ENCODE measurements around the gene TOR4A. TPM values are rescaled to one million over a fixed set of nuclear protein-coding genes. Genes with fewer than 3 reads are reported as not detected.

Gene TOR4A
- total and polyA plus RNA-seq, 4 donors, result 1.3 to 3.5 (median 2.3) TPM

DNA sequence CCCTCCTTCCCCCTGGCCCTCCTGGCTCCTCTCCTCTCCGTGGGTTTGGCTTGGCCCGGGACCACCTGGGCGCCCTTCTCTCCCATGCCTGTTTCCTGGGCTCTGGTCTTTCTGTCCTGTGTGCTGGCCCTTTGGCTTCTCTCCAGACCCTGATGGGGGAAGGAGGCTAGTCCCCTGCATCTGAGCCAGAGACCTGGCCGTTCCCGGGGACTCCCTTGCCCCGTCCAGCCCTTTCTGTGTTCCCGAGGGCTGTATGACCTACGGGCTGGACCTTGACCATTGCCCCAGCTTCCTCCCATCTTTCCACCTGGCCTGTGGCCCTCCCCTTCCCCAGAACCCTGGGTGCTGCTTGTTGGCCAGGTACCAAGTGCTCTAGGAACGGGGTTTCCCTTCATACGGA, 14.0 kb upstream of the TOR4A start:
- Histone ChIP-seq H3K27me3 (ENCODE audit: control insufficient read depth, insufficient read depth, low read length) (no peaks in the 10 kb centered on the region), H3K4me3 (ENCODE audit: low read depth, low read length) (no peak overlapping the region), H3K27ac (ENCODE audit: low read depth, low read length) (no peak overlapping the region), H3K36me3 (ENCODE audit: control insufficient read depth, insufficient read depth, low read length) (peaks cover 72% of the 10 kb centered on the region), H3K4me1 (ENCODE audit: control insufficient read depth, insufficient read depth, low read length) (peaks cover 4% of the 10 kb centered on the region), H3K9me3 (ENCODE audit: control insufficient read depth, insufficient read depth, low read length) (no peaks in the 10 kb centered on the region)
- DNase-seq (ENCODE audit: low read depth in 4 of 6, low spot score in 6 of 6), result no peak
- WGBS (ENCODE audit: insufficient coverage), result 87% methylated on average over 10 of the region's 10 CpGs

DNA sequence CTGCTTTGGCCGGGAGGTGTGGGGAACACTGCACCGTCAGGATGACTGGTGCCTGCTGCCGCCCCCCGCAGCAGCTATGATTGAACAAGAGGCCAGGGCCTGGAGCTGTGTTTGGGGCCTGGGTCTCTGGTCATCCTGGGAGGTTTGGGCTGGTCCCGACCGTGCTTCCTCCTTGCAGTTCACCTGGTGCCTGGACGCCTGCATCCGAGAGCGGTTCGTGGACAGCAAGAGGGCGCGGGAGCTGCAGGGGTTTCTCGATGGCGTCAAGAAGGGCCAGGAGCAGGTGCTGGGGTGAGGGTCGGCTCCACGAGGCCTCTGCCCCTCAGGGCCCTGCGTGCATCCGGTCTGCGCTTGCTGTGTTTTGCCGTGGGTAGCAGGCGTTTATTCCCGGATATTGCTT, 13.5 kb upstream of the TOR4A start:
- no peak overlapping the region for H3K27ac ChIP-seq (ENCODE audit: low read depth, low read length)
- H3K4me1 ChIP-seq (ENCODE audit: control insufficient read depth, insufficient read depth, low read length), result peaks cover 4% of the 10 kb centered on the region
- H3K4me3 ChIP-seq (ENCODE audit: low read depth, low read length), result no peak overlapping the region
- DNase-seq (ENCODE audit: low read depth in 4 of 6, low spot score in 6 of 6), result no peak
- no peaks in the 10 kb centered on the region for H3K27me3 ChIP-seq (ENCODE audit: control insufficient read depth, insufficient read depth, low read length)
- H3K9me3 ChIP-seq (ENCODE audit: control insufficient read depth, insufficient read depth, low read length), result no peaks in the 10 kb centered on the region
- peaks cover 74% of the 10 kb centered on the region for H3K36me3 ChIP-seq (ENCODE audit: control insufficient read depth, insufficient read depth, low read length)
- WGBS (ENCODE audit: insufficient coverage), result 97% methylated on average over 22 of the region's 22 CpGs

DNA sequence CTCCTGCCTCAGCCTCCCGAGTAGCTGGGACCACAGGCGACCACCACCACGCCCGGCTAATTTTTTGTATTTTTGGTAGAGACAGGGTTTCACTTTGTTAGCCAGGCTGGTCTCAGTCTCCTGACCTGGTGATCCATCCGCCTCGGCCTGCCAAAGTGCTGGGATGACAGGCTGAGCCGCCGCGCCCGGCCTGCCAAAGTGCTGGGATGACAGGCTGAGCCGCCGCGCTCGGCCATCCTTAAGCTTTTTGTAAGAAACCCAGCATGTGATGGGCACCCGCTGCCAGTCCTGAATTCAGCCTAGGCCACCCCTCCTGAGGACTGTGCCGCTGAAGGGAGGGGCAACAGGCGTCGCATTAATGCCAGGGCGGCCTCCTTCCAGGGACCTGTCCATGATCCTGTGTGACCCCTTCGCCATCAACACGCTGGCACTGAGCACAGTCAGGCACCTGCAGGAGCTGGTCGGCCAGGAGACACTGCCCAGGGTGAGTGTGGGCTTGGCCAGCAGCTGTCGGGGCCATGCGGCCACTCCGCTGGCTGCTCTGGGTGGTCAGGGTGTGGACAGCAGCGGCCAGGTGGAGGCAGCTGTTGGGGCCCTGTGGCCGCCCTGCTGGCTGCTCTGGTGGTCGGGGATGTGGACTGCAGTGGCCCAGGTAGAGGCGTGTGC, 11.9 kb upstream of the TOR4A start:
- no peak overlapping the region for H3K27ac ChIP-seq (ENCODE audit: low read depth, low read length)
- no peak overlapping the region for H3K4me3 ChIP-seq (ENCODE audit: low read depth, low read length)
- H3K36me3 ChIP-seq (ENCODE audit: control insufficient read depth, insufficient read depth, low read length), result peaks cover 86% of the 10 kb centered on the region
- no peak for DNase-seq (ENCODE audit: low read depth in 4 of 6, low spot score in 6 of 6)
- no peaks in the 10 kb centered on the region for H3K9me3 ChIP-seq (ENCODE audit: control insufficient read depth, insufficient read depth, low read length)
- peaks cover 4% of the 10 kb centered on the region for H3K4me1 ChIP-seq (ENCODE audit: control insufficient read depth, insufficient read depth, low read length)
- 96% methylated on average over 28 of the region's 29 CpGs for WGBS (ENCODE audit: insufficient coverage)
- H3K27me3 ChIP-seq (ENCODE audit: control insufficient read depth, insufficient read depth, low read length), result no peaks in the 10 kb centered on the region

DNA sequence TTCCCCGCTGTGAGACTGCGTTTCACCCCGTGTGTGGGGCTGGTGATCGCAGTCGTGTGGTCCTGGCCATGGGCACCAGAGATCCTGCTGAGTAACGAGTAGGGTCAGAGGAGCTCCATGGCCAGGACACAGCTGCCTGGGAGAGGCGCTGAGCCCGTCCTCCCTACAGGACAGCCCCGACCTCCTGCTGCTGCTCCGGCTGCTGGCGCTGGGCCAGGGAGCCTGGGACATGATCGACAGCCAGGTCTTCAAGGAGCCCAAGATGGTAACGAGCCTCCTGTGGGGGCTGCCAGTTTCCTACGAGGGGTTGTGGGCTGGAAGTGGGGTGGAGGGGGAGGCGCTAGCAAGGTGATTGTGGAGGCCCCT, 11.4 kb upstream of the TOR4A start:
- Histone ChIP-seq H3K36me3 (ENCODE audit: control insufficient read depth, insufficient read depth, low read length) (peaks cover 91% of the 10 kb centered on the region), H3K27me3 (ENCODE audit: control insufficient read depth, insufficient read depth, low read length) (no peaks in the 10 kb centered on the region), H3K4me3 (ENCODE audit: low read depth, low read length) (no peak overlapping the region), H3K27ac (ENCODE audit: low read depth, low read length) (no peak overlapping the region), H3K9me3 (ENCODE audit: control insufficient read depth, insufficient read depth, low read length) (no peaks in the 10 kb centered on the region), H3K4me1 (ENCODE audit: control insufficient read depth, insufficient read depth, low read length) (peaks cover 4% of the 10 kb centered on the region)
- DNase-seq (ENCODE audit: low read depth in 4 of 6, low spot score in 6 of 6), result no peak
- WGBS (ENCODE audit: insufficient coverage), result 85% methylated on average over 15 of the region's 15 CpGs

DNA sequence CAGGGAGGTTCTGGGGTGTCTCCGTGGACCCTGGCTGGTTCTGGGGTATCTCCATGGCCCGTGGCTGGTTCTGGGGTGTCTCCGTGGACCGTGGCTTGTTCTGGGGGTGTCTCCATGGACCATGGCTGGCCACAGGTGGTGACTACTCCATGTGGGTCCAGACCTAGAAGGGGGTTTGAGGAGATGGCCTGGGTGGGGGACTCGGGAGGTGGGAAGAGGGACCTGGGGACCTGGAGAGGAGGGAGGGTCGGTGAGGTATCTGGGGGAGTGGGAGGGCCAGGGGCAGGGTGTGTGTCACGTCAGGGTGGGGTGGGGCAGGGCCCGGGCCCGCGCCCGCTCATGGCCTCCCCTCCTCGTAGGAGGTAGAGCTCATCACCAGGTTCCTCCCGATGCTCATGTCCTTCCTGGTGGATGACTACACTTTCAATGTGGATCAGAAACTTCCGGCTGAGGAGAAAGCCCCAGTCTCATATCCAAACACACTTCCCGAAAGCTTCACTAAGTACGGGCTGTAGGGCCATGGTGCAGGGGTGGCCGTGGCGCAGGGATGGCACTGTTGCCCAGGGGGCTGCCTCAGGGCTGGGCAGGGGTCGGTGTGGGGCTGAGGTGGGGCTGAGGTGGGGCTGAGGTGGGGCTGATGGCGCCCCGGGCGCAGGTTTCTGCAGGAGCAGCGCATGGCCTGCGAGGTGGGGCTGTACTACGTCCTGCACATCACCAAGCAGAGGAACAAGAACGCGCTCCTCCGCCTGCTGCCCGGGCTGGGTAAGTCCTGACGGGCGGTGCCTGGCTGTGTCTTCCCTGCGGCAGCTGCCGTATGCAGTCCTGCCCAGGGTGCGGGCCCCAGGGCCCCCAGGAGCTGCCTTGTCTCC, 10.7 kb upstream of the TOR4A start:
- DNase-seq (ENCODE audit: low read depth in 4 of 6, low spot score in 6 of 6), result no peak
- Histone ChIP-seq H3K27ac (ENCODE audit: low read depth, low read length) (no peak overlapping the region), H3K9me3 (ENCODE audit: control insufficient read depth, insufficient read depth, low read length) (no peaks in the 10 kb centered on the region), H3K4me1 (ENCODE audit: control insufficient read depth, insufficient read depth, low read length) (peaks cover under 1% of the 10 kb centered on the region), H3K27me3 (ENCODE audit: control insufficient read depth, insufficient read depth, low read length) (no peaks in the 10 kb centered on the region), H3K36me3 (ENCODE audit: control insufficient read depth, insufficient read depth, low read length) (peaks cover 92% of the 10 kb centered on the region), H3K4me3 (ENCODE audit: low read depth, low read length) (no peak overlapping the region)
- WGBS (ENCODE audit: insufficient coverage), result 97% methylated on average over 28 of the region's 34 CpGs

DNA sequence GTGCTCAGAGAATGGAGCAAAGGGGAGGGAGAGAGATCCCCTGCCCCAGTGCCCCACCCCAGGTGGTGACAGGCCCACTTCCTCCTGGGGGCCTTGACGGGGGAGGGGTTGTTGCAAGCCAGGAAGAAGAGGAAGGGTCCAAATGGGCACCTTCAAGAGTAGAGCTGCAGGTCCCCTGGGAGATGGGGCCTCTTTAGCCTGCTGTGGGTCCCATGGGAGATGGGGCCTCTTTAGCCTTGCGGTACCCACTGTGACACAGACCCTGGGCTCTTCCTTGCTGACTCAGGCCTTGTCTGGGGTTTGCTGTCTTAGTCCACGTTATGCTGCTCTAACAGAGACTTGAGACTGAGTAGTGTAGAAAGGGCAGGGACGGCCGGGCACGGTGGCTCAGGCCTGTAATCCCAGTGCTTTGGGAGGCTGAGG, 9.6 kb upstream of the TOR4A start:
- H3K9me3 ChIP-seq (ENCODE audit: control insufficient read depth, insufficient read depth, low read length), result no peaks in the 10 kb centered on the region
- no peaks in the 10 kb centered on the region for H3K27me3 ChIP-seq (ENCODE audit: control insufficient read depth, insufficient read depth, low read length)
- 100% methylated on average over 3 of the region's 6 CpGs for WGBS (ENCODE audit: insufficient coverage)
- no peak overlapping the region for H3K4me3 ChIP-seq (ENCODE audit: low read depth, low read length)
- peaks cover 97% of the 10 kb centered on the region for H3K36me3 ChIP-seq (ENCODE audit: control insufficient read depth, insufficient read depth, low read length)
- H3K27ac ChIP-seq (ENCODE audit: low read depth, low read length), result no peak overlapping the region
- no peaks in the 10 kb centered on the region for H3K4me1 ChIP-seq (ENCODE audit: control insufficient read depth, insufficient read depth, low read length)
- DNase-seq (ENCODE audit: low read depth in 4 of 6, low spot score in 6 of 6), result peak in 1 of 6 donors; percentile 0

DNA sequence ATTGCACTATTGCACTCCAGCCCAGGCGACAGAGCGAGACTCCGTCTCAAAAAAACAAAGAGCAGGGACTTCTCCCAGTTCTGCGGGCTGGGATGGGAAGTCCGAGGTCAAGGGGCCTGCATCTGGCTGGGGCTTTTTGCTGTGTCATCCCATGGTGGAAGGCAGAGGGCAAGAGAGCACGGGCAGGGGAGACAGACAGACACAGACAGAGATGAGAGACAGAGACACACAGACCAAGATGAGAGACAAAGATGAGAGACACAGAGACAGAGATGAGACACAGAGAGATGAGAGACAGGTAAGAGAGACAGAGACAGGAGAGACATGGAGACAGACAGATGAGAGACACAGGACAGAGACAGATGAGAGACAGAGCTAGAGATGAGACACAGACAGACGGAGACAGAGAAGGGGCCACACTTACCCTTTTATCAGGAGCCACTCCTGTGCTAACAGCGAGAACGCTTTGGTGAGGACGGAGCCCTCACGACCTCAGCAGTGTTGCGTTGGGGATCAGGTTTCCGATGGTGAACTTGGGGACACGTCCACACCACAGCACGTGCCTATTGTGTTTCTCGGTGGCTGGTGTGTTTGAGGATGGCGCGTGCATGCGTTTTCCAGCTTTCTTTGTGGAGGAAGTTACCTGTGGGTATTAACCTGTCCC, 8.9 kb upstream of the TOR4A start:
- no peak overlapping the region for H3K27ac ChIP-seq (ENCODE audit: low read depth, low read length)
- 93% methylated on average over 18 of the region's 19 CpGs for WGBS (ENCODE audit: insufficient coverage)
- H3K36me3 ChIP-seq (ENCODE audit: control insufficient read depth, insufficient read depth, low read length), result peaks cover 96% of the 10 kb centered on the region
- no peaks in the 10 kb centered on the region for H3K27me3 ChIP-seq (ENCODE audit: control insufficient read depth, insufficient read depth, low read length)
- no peak overlapping the region for H3K4me3 ChIP-seq (ENCODE audit: low read depth, low read length)
- DNase-seq (ENCODE audit: low read depth in 4 of 6, low spot score in 6 of 6), result peak in 1 of 6 donors; percentile 0
- H3K4me1 ChIP-seq (ENCODE audit: control insufficient read depth, insufficient read depth, low read length), result no peaks in the 10 kb centered on the region
- H3K9me3 ChIP-seq (ENCODE audit: control insufficient read depth, insufficient read depth, low read length), result no peaks in the 10 kb centered on the region

DNA sequence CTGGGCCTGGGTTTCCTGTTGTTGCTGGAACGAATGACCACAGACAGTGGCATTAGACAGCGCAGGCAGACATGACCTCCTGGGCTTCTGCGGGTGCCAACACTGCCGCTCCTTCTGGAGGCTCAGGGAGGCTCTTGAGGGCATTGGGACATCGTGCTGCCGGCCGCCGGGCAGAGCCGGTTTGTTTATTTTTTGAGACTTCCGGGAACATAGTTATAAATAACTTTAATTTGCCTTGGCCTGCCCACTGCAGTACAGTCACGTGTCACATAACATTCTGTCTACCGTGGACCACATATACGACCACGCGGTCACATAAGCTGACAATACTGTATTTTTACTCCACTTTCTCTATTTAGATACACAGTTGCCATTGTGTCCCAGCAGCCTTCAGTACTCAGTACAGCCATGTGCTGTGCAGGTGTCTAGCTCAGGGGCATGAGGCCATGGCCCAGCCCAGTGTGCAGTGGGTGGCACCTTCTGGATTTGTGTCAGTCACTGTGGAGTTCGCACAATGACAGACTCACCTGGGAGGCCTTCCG, 8.2 kb upstream of the TOR4A start:
- Histone ChIP-seq H3K4me1 (ENCODE audit: control insufficient read depth, insufficient read depth, low read length) (peaks cover 2% of the 10 kb centered on the region), H3K27ac (ENCODE audit: low read depth, low read length) (no peak overlapping the region), H3K27me3 (ENCODE audit: control insufficient read depth, insufficient read depth, low read length) (no peaks in the 10 kb centered on the region), H3K36me3 (ENCODE audit: control insufficient read depth, insufficient read depth, low read length) (peaks cover 96% of the 10 kb centered on the region), H3K9me3 (ENCODE audit: control insufficient read depth, insufficient read depth, low read length) (no peaks in the 10 kb centered on the region), H3K4me3 (ENCODE audit: low read depth, low read length) (no peak overlapping the region)
- peak in 1 of 6 donors; percentile 0 for DNase-seq (ENCODE audit: low read depth in 4 of 6, low spot score in 6 of 6)
- WGBS (ENCODE audit: insufficient coverage), result 94% methylated on average over 13 of the region's 17 CpGs

DNA sequence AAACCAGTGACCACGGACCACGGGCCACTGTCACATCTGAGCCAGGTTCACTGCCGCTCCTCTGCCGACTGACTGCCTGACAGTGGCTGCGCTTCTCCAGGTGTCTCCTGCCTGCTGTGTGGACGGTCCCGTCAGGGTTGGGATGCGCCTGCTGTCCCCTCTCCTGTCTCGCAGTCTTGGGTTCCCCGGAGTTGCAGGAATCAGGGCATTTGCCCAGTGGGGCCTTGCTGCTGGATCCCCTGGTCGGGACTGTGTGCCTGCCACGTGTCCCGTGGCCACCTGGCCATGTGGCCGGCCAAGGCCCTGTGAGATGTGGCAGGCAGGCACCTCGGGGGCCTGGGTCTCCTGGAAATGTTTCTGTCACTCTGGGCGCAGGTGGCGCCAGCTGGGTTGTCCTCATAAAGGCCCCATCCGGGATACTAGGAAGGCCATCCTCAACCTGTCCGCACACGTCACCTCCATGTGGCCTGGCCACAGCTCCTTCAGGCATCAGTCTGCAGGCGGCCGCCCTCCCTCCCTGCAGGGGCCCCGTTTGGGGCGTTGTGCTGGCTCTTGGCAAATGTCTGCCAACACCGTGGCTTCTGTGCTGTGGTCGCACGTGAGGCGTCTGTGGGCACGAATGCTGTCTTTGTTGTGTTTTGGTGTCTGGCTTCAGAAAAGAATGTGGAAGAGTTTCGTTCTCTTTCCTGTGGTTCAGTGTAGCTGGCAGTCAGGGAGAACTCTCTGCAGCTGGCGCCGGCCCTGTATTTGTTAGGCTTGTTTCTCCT, 6.4 kb upstream of the TOR4A start:
- 89% methylated on average over 28 of the region's 32 CpGs for WGBS (ENCODE audit: insufficient coverage)
- no peak overlapping the region for H3K27ac ChIP-seq (ENCODE audit: low read depth, low read length)
- H3K27me3 ChIP-seq (ENCODE audit: control insufficient read depth, insufficient read depth, low read length), result peaks cover 2% of the 10 kb centered on the region
- H3K36me3 ChIP-seq (ENCODE audit: control insufficient read depth, insufficient read depth, low read length), result peaks cover 95% of the 10 kb centered on the region
- H3K9me3 ChIP-seq (ENCODE audit: control insufficient read depth, insufficient read depth, low read length), result no peaks in the 10 kb centered on the region
- peak in 1 of 6 donors; percentile 0 for DNase-seq (ENCODE audit: low read depth in 4 of 6, low spot score in 6 of 6)
- peaks cover 10% of the 10 kb centered on the region for H3K4me1 ChIP-seq (ENCODE audit: control insufficient read depth, insufficient read depth, low read length)
- no peak overlapping the region for H3K4me3 ChIP-seq (ENCODE audit: low read depth, low read length)
